Brain microvascular endothelial cell (primary cell): Measurements from ENCODE around the gene MYOM3.
A peak's percentile ranks its signal among the peaks of the same experiment; 100 is the strongest.

Source experiments
- DNase-seq: peaks from one replicate; pipeline ENCODE4 v3.0.0-alpha.2; 2020
- H3K27ac ChIP-seq: fragments of 250-450 bp; sonication (Bioruptor Pico); 2 replicates; pipeline ENCODE4 v1.5.1; 2020; ENCODE audit warnings: mild to moderate bottlenecking, moderate library complexity
- H3K27me3 ChIP-seq: fragments of 250-450 bp; sonication (Bioruptor Pico); replicated peaks from 2 replicates; pipeline ENCODE4 v1.5.1; 2020; ENCODE audit warnings: mild to moderate bottlenecking
- H3K36me3 ChIP-seq: fragments of 250-450 bp; sonication (Bioruptor Pico); replicated peaks from 2 replicates; pipeline ENCODE4 v1.5.1; 2020; ENCODE audit warnings: mild to moderate bottlenecking
- H3K4me3 ChIP-seq: 2 replicates; pipeline ENCODE4 v1.5.1; 2011; ENCODE audit warnings: low read depth, mild to moderate bottlenecking, control low read depth, low read length, moderate library complexity
- in situ Hi-C: cut with HindIII; loops from 2 replicates; pipeline ENCODE4 v1.10.0; 2017; ENCODE audit warnings: low sequenced_read_pairs, low pct_ligation_motif_present
- TF ChIP-seq, protein P1 (sequence below): IDR thresholded peaks from 2 replicates; pipeline ENCODE4 v1.5.1; 2011; ENCODE audit warnings: low read depth, mild to moderate bottlenecking, moderate library complexity, low read length, control low read depth, inconsistent platforms; ENCODE audit errors: missing control alignments

Gene MYOM3

GRCh38 chr1:24111996-24112779, at the start of gene MYOM3:
Gene MYOM3 (minus strand): TSS chr1:24112135. CDS start chr1:24108636, 3,499 bp downstream.
- no peaks in the 10 kb centered on the region for H3K27me3 ChIP-seq
- peak within 1 kb of the TSS; percentile 5 for H3K4me3 ChIP-seq
- in situ Hi-C loops = no loop called here
- DNase-seq = peak; percentile 70
- no peak within 1 kb of the TSS for H3K27ac ChIP-seq
- no peaks in the 10 kb centered on the region for H3K36me3 ChIP-seq
- TF ChIP-seq, protein P1, sequence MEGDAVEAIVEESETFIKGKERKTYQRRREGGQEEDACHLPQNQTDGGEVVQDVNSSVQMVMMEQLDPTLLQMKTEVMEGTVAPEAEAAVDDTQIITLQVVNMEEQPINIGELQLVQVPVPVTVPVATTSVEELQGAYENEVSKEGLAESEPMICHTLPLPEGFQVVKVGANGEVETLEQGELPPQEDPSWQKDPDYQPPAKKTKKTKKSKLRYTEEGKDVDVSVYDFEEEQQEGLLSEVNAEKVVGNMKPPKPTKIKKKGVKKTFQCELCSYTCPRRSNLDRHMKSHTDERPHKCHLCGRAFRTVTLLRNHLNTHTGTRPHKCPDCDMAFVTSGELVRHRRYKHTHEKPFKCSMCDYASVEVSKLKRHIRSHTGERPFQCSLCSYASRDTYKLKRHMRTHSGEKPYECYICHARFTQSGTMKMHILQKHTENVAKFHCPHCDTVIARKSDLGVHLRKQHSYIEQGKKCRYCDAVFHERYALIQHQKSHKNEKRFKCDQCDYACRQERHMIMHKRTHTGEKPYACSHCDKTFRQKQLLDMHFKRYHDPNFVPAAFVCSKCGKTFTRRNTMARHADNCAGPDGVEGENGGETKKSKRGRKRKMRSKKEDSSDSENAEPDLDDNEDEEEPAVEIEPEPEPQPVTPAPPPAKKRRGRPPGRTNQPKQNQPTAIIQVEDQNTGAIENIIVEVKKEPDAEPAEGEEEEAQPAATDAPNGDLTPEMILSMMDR = peak; percentile 80

DNA sequence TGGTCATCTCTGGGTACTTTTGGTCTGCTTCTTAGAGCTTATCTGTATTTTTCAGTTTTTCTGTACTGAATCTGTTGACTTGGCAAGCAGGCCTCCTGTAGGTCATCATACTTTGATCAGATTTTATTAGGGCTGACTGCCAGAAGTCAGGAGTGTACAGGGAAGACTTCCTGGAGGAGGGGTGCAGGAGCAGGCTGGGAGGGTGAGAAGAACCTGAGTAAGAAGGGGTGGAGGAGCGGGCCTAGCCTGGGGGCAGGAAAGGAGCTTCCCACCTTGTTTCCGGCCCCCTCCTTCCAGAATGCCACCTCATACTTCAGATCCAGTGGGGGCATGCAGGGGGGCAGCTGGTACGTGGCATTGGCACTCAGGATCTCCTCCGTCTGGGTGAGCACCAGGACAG, 49.3 kb upstream of the MYOM3 start:
- in situ Hi-C loops = no loop called here

DNA sequence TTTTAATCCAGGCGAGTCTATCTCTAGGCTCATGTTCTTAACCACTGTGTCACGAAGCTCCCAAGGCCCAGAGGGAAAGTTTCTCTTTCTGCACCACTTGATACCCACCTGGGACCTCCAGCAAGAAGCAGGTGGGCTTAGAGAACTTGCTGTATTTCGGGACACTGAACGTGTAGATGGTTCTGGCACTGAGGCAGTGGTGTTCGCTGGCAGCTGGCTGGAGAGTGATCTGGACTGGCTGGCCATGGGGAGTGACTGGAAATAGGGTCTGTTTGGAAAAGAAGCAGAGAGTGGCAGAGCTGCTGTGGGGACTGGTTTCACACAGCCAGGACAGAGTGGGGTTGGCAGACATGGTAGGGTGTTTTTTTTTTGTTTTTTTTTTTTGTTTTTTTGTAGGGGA, 47.4 kb upstream of the MYOM3 start:
- in situ Hi-C loops = no loop called here
- DNase-seq = no peak
- no peaks in the 10 kb centered on the region for H3K36me3 ChIP-seq
- TF ChIP-seq, protein P1 = no peak
- peaks cover 4% of the 10 kb centered on the region for H3K27me3 ChIP-seq
- no peak overlapping the region for H3K27ac ChIP-seq
- no peak overlapping the region for H3K4me3 ChIP-seq

More for the DNA sequence above, 49.3 kb upstream of the MYOM3 start:
- no peak for DNase-seq
- Histone ChIP-seq H3K27ac (no peak overlapping the region), H3K36me3 (no peaks in the 10 kb centered on the region), H3K27me3 (peaks cover 8% of the 10 kb centered on the region), H3K4me3 (no peak overlapping the region)
- TF ChIP-seq, protein P1 = no peak

- Histone ChIP-seq H3K36me3 (no peaks in the 10 kb centered on the region), H3K4me3 (no peak overlapping the region), H3K27ac (no peak overlapping the region), H3K27me3 (peaks cover 5% of the 10 kb centered on the region)
- TF ChIP-seq, protein P1 = peak; percentile 59
- in situ Hi-C loops = no loop called here
- DNase-seq = no peak
Observed at GRCh38 chr1:24157918-24158481, 46.1 kb upstream of the MYOM3 start.

DNA sequence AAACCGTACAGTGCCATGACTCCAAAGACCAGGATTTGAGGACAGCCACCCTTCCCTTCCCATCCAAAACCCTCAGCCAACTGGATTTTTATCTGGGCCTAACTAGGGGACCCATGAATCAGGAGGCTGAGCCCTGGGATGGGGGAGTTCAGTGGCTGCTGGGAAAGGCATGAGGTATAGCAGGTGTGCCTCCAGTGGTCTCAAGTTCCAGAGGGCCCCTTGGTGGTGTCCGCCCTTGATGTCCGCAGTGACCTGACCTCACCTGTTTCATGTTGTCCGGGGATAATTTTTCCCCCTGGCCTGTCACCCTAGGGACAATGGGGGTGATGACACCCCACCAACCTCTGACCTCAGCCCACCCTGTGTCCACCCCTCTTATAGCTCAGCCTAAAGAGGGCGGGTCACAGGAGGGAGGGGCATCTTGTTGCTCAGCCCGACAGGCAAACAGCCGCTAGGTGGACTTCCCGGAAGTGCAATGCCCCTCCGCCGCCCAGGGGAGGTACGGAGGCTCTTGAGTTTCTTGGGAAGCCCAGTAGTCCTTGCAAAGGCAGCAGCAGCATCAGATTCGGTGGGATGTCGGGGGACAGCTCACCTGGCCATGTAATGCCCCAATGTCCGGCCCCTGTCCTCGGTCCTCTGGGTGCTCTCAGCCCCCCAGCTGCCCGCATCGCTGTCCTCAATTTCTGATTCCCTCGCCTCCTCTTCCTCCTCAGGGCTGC, 44.8 kb upstream of the MYOM3 start:
- in situ Hi-C loops = no loop called here

More for the DNA sequence above, 44.8 kb upstream of the MYOM3 start:
- Histone ChIP-seq H3K36me3 (no peaks in the 10 kb centered on the region), H3K27ac (no peak overlapping the region), H3K4me3 (no peak overlapping the region), H3K27me3 (peaks cover 13% of the 10 kb centered on the region)
- DNase-seq = no peak
- TF ChIP-seq, protein P1 = no peak
